22Rv1 (cell line): Measurements from ENCODE around the gene HDAC6.

ENCODE experiments used
- ZFX ChIP-seq: fragments of 450-650 bp; IDR thresholded peaks from 2 replicates; pipeline ENCODE4 v1.6.1; 2017; ENCODE audit warnings: antibody characterized with exemption, borderline replicate concordance
- TF ChIP-seq, protein P1 (sequence below): fragments of 450-650 bp; IDR thresholded peaks from 2 replicates; pipeline ENCODE4 v1.5.1; 2017; ENCODE audit warnings: mild to moderate bottlenecking

DNA sequence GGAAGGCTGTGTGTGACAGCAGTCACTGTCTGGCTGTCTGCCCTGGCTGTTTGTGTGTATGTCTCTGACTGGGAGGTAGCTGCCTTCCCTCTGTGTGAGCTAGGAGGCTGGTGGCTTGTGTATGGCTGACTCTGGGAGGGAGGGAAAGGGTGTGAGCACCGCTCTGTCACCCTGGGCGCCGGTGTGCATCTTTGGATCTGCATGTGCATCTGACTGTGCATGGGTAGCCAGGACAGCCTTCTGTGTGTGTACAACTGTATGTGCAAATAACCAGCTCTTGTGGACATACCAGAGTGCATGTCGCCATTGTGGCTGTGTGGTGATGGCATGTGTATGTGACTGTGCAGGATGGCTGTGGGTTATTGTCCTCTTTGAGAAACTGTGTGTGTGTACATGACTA is 17.0 kb downstream of the HDAC6 start:
- TF ChIP-seq, protein P1, sequence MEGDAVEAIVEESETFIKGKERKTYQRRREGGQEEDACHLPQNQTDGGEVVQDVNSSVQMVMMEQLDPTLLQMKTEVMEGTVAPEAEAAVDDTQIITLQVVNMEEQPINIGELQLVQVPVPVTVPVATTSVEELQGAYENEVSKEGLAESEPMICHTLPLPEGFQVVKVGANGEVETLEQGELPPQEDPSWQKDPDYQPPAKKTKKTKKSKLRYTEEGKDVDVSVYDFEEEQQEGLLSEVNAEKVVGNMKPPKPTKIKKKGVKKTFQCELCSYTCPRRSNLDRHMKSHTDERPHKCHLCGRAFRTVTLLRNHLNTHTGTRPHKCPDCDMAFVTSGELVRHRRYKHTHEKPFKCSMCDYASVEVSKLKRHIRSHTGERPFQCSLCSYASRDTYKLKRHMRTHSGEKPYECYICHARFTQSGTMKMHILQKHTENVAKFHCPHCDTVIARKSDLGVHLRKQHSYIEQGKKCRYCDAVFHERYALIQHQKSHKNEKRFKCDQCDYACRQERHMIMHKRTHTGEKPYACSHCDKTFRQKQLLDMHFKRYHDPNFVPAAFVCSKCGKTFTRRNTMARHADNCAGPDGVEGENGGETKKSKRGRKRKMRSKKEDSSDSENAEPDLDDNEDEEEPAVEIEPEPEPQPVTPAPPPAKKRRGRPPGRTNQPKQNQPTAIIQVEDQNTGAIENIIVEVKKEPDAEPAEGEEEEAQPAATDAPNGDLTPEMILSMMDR = no peak
- TF ChIP-seq ZFX = no peak
